Measurements from ENCODE around the gene FGFRL1.
"Not testable (repeated sequence)": the region's sequence is repeated elsewhere in the genome, so short reads cannot be mapped to it uniquely, and the experiment has no call there.

- not testable (repeated sequence) for TF ChIP-seq POLR2A (IDR thresholded peaks at IDR 0.05; ENCODE audit: low read length); GATA1 (IDR thresholded peaks at IDR 0.05; ENCODE audit: low read depth, low read length)
These were observed 12.1 kb upstream of the FGFRL1 start for GRCh38 chr4:999240-999863.
